ENCODE data around the gene SPEN. TPM values are rescaled to one million over a fixed set of nuclear protein-coding genes. Genes with fewer than 3 reads are reported as not detected.

SPEN gene
- total RNA-seq, 2 experiments from 2014 or later, result 73.5 to 76.7 TPM

GRCh38 chr1:15981679-15982078 lies 134.2 kb downstream of the SPEN start:
- POLR2A ChIA-PET, result no interaction called here
- no peaks in the 10 kb centered on the region for H3K9me3 Mint-ChIP-seq
- H3K27ac Mint-ChIP-seq, result no peak overlapping the region
- Histone ChIP-seq H3K27me3 (ENCODE audit: control insufficient read depth in 1 of 2, insufficient read depth in 2 of 2, low read length in 2 of 2) (peaks cover 0 to 8% of the 10 kb centered on the region in 2 experiments), H3K27ac (ENCODE audit: low read depth in 1 of 2, low read length in 2 of 2) (no peak overlapping the region), H3K4me3 (ENCODE audit: low read length) (no peak overlapping the region), H3K36me3 (ENCODE audit: insufficient read depth, low read length) (no peaks in the 10 kb centered on the region), H3K4me1 (ENCODE audit: insufficient read depth, low read length) (peaks cover 1% of the 10 kb centered on the region), H3K9me3 (ENCODE audit: control insufficient read depth in 1 of 2, insufficient read depth in 1 of 2, low read length in 2 of 2) (no peaks in the 10 kb centered on the region)
- H3K27me3 Mint-ChIP-seq, result peaks cover 10% of the 10 kb centered on the region
- TF ChIP-seq CTCF (IDR thresholded peaks at IDR 0.05), result no peak
- ATAC-seq (ENCODE audit: poor library complexity), result no peak
- intact Hi-C loops (cut with DNase I, micrococcal nuclease), result no loop called here
- H3K36me3 Mint-ChIP-seq (ENCODE audit: low read depth), result no peaks in the 10 kb centered on the region
- no peak overlapping the region for H3K4me3 Mint-ChIP-seq
- CTCF ChIA-PET, result no interaction called here
- DNase-seq, result no peak
- peaks cover 2% of the 10 kb centered on the region for H3K4me1 Mint-ChIP-seq (ENCODE audit: low read depth)

DNA sequence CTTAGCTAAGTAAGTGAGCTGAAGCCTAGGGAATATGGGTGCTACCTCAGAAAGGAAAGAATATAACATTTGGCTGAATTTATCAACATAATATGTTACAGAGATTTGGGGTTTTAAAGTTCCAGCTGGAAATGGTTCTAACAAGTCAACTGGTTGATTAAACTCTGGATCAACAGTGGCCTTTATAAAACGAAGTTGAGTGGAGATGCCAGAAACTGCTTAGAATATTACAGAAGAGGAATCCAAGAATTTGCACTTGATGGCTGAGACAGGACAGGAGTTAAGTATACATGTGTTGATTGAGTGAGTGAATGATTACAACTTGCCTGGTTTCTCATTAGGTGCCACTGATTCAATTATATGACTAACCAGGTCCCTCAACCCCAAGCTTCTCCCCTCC lies 135.8 kb downstream of the SPEN start:
- Histone ChIP-seq H3K9me3 (ENCODE audit: control insufficient read depth in 1 of 2, insufficient read depth in 1 of 2, low read length in 2 of 2) (no peaks in the 10 kb centered on the region), H3K27me3 (ENCODE audit: control insufficient read depth in 1 of 2, insufficient read depth in 2 of 2, low read length in 2 of 2) (peaks cover 0 to 8% of the 10 kb centered on the region in 2 experiments), H3K36me3 (ENCODE audit: insufficient read depth, low read length) (no peaks in the 10 kb centered on the region), H3K27ac (ENCODE audit: low read depth in 1 of 2, low read length in 2 of 2) (no peak overlapping the region), H3K4me3 (ENCODE audit: low read length) (no peak overlapping the region), H3K4me1 (ENCODE audit: insufficient read depth, low read length) (no peaks in the 10 kb centered on the region)
- POLR2A ChIA-PET, result no interaction called here
- no peak for TF ChIP-seq CTCF (IDR thresholded peaks at IDR 0.05)
- Mint-ChIP-seq H3K36me3 (ENCODE audit: low read depth) (no peaks in the 10 kb centered on the region), H3K27me3 (peaks cover 10% of the 10 kb centered on the region), H3K4me1 (ENCODE audit: low read depth) (no peaks in the 10 kb centered on the region), H3K4me3 (no peak overlapping the region), H3K27ac (no peak overlapping the region), H3K9me3 (no peaks in the 10 kb centered on the region)
- CTCF ChIA-PET, result no interaction called here
- ATAC-seq (ENCODE audit: poor library complexity) (no peak), DNase-seq (no peak)
- intact Hi-C loops (cut with DNase I, micrococcal nuclease), result no loop called here

DNA sequence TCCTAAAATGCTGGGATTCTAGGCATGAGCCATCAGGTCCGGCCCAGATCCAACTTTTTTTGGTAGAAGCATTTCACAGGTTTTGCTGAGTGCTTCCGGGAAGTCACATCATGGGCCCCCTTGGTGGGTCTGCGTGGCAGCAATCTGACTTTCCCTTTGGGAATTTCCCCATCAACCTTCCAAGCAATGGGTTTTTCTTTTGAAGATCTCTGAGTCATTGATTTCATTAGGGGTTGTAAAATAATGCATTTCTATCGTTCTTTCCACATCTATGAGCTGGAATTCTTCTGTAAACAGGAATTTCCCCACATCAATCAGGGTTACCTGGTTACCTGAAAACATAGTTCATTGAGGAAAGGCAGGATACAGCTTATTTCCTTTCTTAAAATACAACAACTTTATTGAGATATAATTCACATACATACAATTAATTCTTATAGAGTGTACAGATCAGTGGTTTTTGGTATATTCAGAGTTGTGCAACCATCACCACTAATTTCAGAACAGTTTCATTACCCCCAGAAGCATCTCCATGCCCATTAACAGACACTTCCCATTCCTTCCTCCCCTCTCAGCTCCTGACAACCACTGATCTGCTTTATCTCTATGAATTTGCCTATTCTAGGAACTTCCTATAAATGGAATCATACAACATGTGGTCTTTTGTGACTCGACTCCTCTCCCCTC lies 138.2 kb downstream of the SPEN start:
- no peak overlapping the region for H3K27ac Mint-ChIP-seq
- no peak overlapping the region for H3K4me3 Mint-ChIP-seq
- no peaks in the 10 kb centered on the region for H3K4me1 Mint-ChIP-seq (ENCODE audit: low read depth)
- no peak for TF ChIP-seq CTCF (IDR thresholded peaks at IDR 0.05)
- DNase-seq, result peak in 1 of 14 experiments; percentile 26
- intact Hi-C loops (cut with DNase I, micrococcal nuclease), result no loop called here
- no peaks in the 10 kb centered on the region for H3K36me3 Mint-ChIP-seq (ENCODE audit: low read depth)
- no peaks in the 10 kb centered on the region for H3K36me3 ChIP-seq (ENCODE audit: insufficient read depth, low read length)
- CTCF ChIA-PET, result no interaction called here
- no peaks in the 10 kb centered on the region for H3K9me3 ChIP-seq (ENCODE audit: control insufficient read depth in 1 of 2, insufficient read depth in 1 of 2, low read length in 2 of 2)
- no peak overlapping the region for H3K27ac ChIP-seq (ENCODE audit: low read depth in 1 of 2, low read length in 2 of 2)
- H3K4me1 ChIP-seq (ENCODE audit: insufficient read depth, low read length), result no peaks in the 10 kb centered on the region
- peaks cover 10% of the 10 kb centered on the region for H3K27me3 Mint-ChIP-seq
- H3K4me3 ChIP-seq (ENCODE audit: low read length), result no peak overlapping the region
- ATAC-seq (ENCODE audit: poor library complexity), result no peak
- H3K27me3 ChIP-seq (ENCODE audit: control insufficient read depth in 1 of 2, insufficient read depth in 2 of 2, low read length in 2 of 2), result peaks cover 0 to 8% of the 10 kb centered on the region in 2 experiments
- no peaks in the 10 kb centered on the region for H3K9me3 Mint-ChIP-seq
- POLR2A ChIA-PET, result no interaction called here
